H9 (cell line): Measurements from ENCODE around the gene BAG5. TPM values are rescaled to one million over a fixed set of nuclear protein-coding genes. Genes with fewer than 3 reads are reported as not detected.

Source experiments
- DNase-seq: peaks from one replicate; pipeline ENCODE4 v3.0.0-alpha.2; 2017
- H2AFZ ChIP-seq: one replicate; pipeline ENCODE4 v1.6.1; 2013; ENCODE audit warnings: mild to moderate bottlenecking, low read length, control low read depth, moderate library complexity
- H2AK5ac ChIP-seq: 2 replicates; pipeline ENCODE4 v1.6.1; 2013; ENCODE audit warnings: low read length, control low read depth, mixed read lengths; ENCODE audit not compliant: insufficient read length
- H2BK120ac ChIP-seq: one replicate; pipeline ENCODE4 v1.6.1; 2013; ENCODE audit warnings: low read depth, mild to moderate bottlenecking, low read length, control low read depth, inconsistent platforms; ENCODE audit not compliant: poor library complexity, severe bottlenecking
- H2BK12ac ChIP-seq: 2 replicates; pipeline ENCODE4 v1.6.1; 2013; ENCODE audit warnings: low read length, control low read depth, mixed read lengths, low read depth; ENCODE audit not compliant: insufficient read length
- H2BK15ac ChIP-seq: 2 replicates; pipeline ENCODE4 v1.6.1; 2013; ENCODE audit warnings: low read depth, low read length, control low read depth
- H2BK20ac ChIP-seq: one replicate; pipeline ENCODE4 v1.6.1; 2013; ENCODE audit warnings: low read depth, mild to moderate bottlenecking, low read length, control low read depth, inconsistent platforms; ENCODE audit not compliant: poor library complexity, severe bottlenecking
- H2BK5ac ChIP-seq: 2 replicates; pipeline ENCODE4 v1.6.1; 2013; ENCODE audit warnings: low read length, control low read depth, mixed read lengths; ENCODE audit not compliant: insufficient read length
- H3K14ac ChIP-seq: 2 replicates; pipeline ENCODE4 v1.6.1; 2013; ENCODE audit warnings: low read length, control low read depth; ENCODE audit not compliant: insufficient read depth
- H3K18ac ChIP-seq: 2 replicates; pipeline ENCODE4 v1.6.1; 2013; ENCODE audit warnings: low read depth, mild to moderate bottlenecking, mixed read lengths, low read length, control low read depth; ENCODE audit not compliant: insufficient read length
- H3K23ac ChIP-seq: 2 replicates; pipeline ENCODE4 v1.6.1; 2013; ENCODE audit warnings: low read length, control low read depth, mixed read lengths, low read depth; ENCODE audit not compliant: insufficient read length
- H3K23me2 ChIP-seq: 2 replicates; pipeline ENCODE4 v1.6.1; 2013; ENCODE audit warnings: low read depth, mild to moderate bottlenecking, mixed read lengths, low read length, control low read depth; ENCODE audit not compliant: insufficient read length, poor library complexity, severe bottlenecking
- H3K27ac ChIP-seq: 2 replicates; pipeline ENCODE4 v1.5.1; 2013; ENCODE audit warnings: low read length, control low read depth, mixed read lengths, low read depth; ENCODE audit not compliant: insufficient read length
- H3K27me3 ChIP-seq: 2 replicates; pipeline ENCODE4 v1.6.1; 2013; ENCODE audit warnings: low read length, control low read depth, inconsistent platforms; ENCODE audit not compliant: insufficient read depth
- H3K4ac ChIP-seq: 2 replicates; pipeline ENCODE4 v1.6.1; 2013; ENCODE audit warnings: low read depth, mild to moderate bottlenecking, control low read depth, inconsistent platforms, low read length, moderate library complexity
- H3K4me1 ChIP-seq: 2 replicates; pipeline ENCODE4 v1.6.1; 2013; ENCODE audit warnings: low read length, control low read depth, inconsistent platforms; ENCODE audit not compliant: insufficient read depth
- H3K4me2 ChIP-seq: 2 replicates; pipeline ENCODE4 v1.6.1; 2013; ENCODE audit warnings: low read length, control low read depth, mixed read lengths; ENCODE audit not compliant: insufficient read length, insufficient read depth
- H3K56ac ChIP-seq: 2 replicates; pipeline ENCODE4 v1.6.1; 2013; ENCODE audit warnings: low read depth, mild to moderate bottlenecking, mixed read lengths, low read length, control low read depth; ENCODE audit not compliant: insufficient read length
- H3K79me1 ChIP-seq: 2 replicates; pipeline ENCODE4 v1.6.1; 2013; ENCODE audit warnings: low read depth, mild to moderate bottlenecking, moderate library complexity, low read length, control low read depth, inconsistent platforms; ENCODE audit not compliant: insufficient read depth, poor library complexity, severe bottlenecking
- H3K79me2 ChIP-seq: 2 replicates; pipeline ENCODE4 v1.6.1; 2013; ENCODE audit warnings: low read length, control low read depth, inconsistent platforms; ENCODE audit not compliant: insufficient read depth
- H3K9ac ChIP-seq: 2 replicates; pipeline ENCODE4 v1.6.1; 2013; ENCODE audit warnings: low read length, control low read depth, mixed read lengths; ENCODE audit not compliant: insufficient read length; ENCODE audit errors: extremely low read depth
- H3K9me3 ChIP-seq: one replicate; pipeline ENCODE4 v1.6.1; 2013; ENCODE audit warnings: low read depth, low read length, inconsistent platforms; ENCODE audit not compliant: control insufficient read depth
- H3T11ph ChIP-seq: one replicate; pipeline ENCODE4 v1.6.1; 2013; ENCODE audit warnings: mild to moderate bottlenecking, low read length, control low read depth, inconsistent platforms
- H4K20me1 ChIP-seq: one replicate; pipeline ENCODE4 v1.6.1; 2013; ENCODE audit not compliant: control insufficient read depth, insufficient read length, insufficient read depth
- H4K5ac ChIP-seq: 2 replicates; pipeline ENCODE4 v1.6.1; 2013; ENCODE audit warnings: low read depth, mild to moderate bottlenecking, mixed read lengths, low read length, control low read depth; ENCODE audit not compliant: insufficient read length
- H4K8ac ChIP-seq: replicated peaks from 2 replicates; pipeline ENCODE4 v1.6.1; 2013; ENCODE audit warnings: low read length, control low read depth, mixed read lengths, low read depth; ENCODE audit not compliant: insufficient read length
- H4K91ac ChIP-seq: 2 replicates; pipeline ENCODE4 v1.6.1; 2013; ENCODE audit warnings: low read depth, mild to moderate bottlenecking, moderate library complexity, mixed read lengths, low read length, control low read depth; ENCODE audit not compliant: insufficient read length
- H3K27ac Mint-ChIP-seq, 3 experiments: 2 replicates in 2 of 3; 3 replicates in 1 of 3; pipeline ENCODE4 v1.8.0; 2020 to 2021; ENCODE audit warnings: mixed read lengths in 3 of 3, mild to moderate bottlenecking in 1 of 3, moderate library complexity in 1 of 3
- H3K27me3 Mint-ChIP-seq: 2 replicates; pipeline ENCODE4 v1.8.0; 2021; ENCODE audit warnings: low read depth, mild to moderate bottlenecking, moderate library complexity, mixed read lengths
- H3K36me3 Mint-ChIP-seq, 3 experiments: 2 replicates in 2 of 3; 3 replicates in 1 of 3; pipeline ENCODE4 v1.8.0; 2020 to 2021; ENCODE audit warnings: low read depth in 3 of 3, mixed read lengths in 3 of 3; ENCODE audit not compliant: insufficient read depth in 1 of 3
- H3K4me1 Mint-ChIP-seq, 2 experiments: 2 replicates each; pipeline ENCODE4 v1.8.0; 2020; ENCODE audit warnings: mixed read lengths in 2 of 2
- H3K4me3 Mint-ChIP-seq, 2 experiments: 2 replicates in 1 of 2; 3 replicates in 1 of 2; pipeline ENCODE4 v1.8.0; 2020 to 2021; ENCODE audit warnings: mild to moderate bottlenecking in 2 of 2, mixed read lengths in 2 of 2, moderate library complexity in 1 of 2
- H3K9me3 Mint-ChIP-seq, 2 experiments: 2 replicates in 1 of 2; 3 replicates in 1 of 2; pipeline ENCODE4 v1.8.0; 2020; ENCODE audit warnings: mild to moderate bottlenecking in 2 of 2, mixed read lengths in 2 of 2, moderate library complexity in 1 of 2
- CTCF ChIP-seq: fragments of 200-600 bp; sonication (generic); conservative IDR thresholded peaks from 3 replicates; pipeline ENCODE4 v1.8.0; 2021; ENCODE audit warnings: antibody characterized with exemption, mild to moderate bottlenecking
- WGBS: extraction: QIAGEN DNeasy Blood & Tissue Kit; methylation state at CpG from one replicate; pipeline ENCODE4 v1.1.7; 2013; ENCODE audit warnings: missing lambda C conversion rate, low lambda C conversion rate, mixed read lengths; ENCODE audit not compliant: insufficient read length; ENCODE audit errors: extremely low coverage; 5-methylcytosine and 5-hydroxymethylcytosine counted together
- total RNA-seq: library from RNA; stranded (reverse); gene quantifications from 2 replicates; pipeline ENCODE4 v1.2.1, GENCODE V29; 2021

Gene BAG5
- total RNA-seq, 1 experiment from 2014 or later = 38.0 TPM

- Histone ChIP-seq H3K4me1 (no peaks in the 10 kb centered on the region), H2AFZ (no peak overlapping the region), H2BK5ac (no peak overlapping the region), H3K9me3 (no peaks in the 10 kb centered on the region), H3K14ac (no peak overlapping the region), H4K5ac (no peak overlapping the region), H2BK15ac (no peak overlapping the region), H2AK5ac (no peak overlapping the region), H3K27ac (no peak overlapping the region), H4K91ac (no peak overlapping the region), H3K18ac (no peak overlapping the region), H4K20me1 (no peaks in the 10 kb centered on the region), H2BK120ac (no peak overlapping the region), H4K8ac (no peak overlapping the region), H3K79me1 (peaks cover 10% of the 10 kb centered on the region), H3K9ac (no peak overlapping the region), H2BK12ac (no peak overlapping the region), H3K79me2 (peaks cover 17% of the 10 kb centered on the region; the same call in 1 of the 2 replicates), H3K23me2 (peaks cover 9% of the 10 kb centered on the region), H2BK20ac (no peak overlapping the region), H3K4me2 (no peak overlapping the region), H3K4ac (no peak overlapping the region), H3K23ac (no peak overlapping the region), H3K56ac (no peak overlapping the region), H3T11ph (no peak overlapping the region), H3K27me3 (no peaks in the 10 kb centered on the region)
- DNase-seq = no peak
- Mint-ChIP-seq H3K4me1 (peaks cover 13 to 17% of the 10 kb centered on the region in 2 experiments), H3K27ac (peak overlapping the region in 2 of 3 experiments; percentile 66 to 91; a peak in 2 of 7 replicates), H3K4me3 (no peak overlapping the region), H3K36me3 (peaks cover 17 to 32% (median 24%) of the 10 kb centered on the region in 3 experiments), H3K27me3 (no peaks in the 10 kb centered on the region), H3K9me3 (no peaks in the 10 kb centered on the region)
- no CpG with 5 or more reads among the region's 16 CpGs for WGBS
- TF ChIP-seq CTCF = no peak
Measured at GRCh38 chr14:103558071-103558882, 4.2 kb downstream of the BAG5 start.
